ENCODE measurements around the gene CXCL9.
"Not testable (repeated sequence)": the region's sequence is repeated elsewhere in the genome, so short reads cannot be mapped to it uniquely, and the experiment has no call there.

Gene CXCL9

GRCh38 chr4:75968084-75968483 lies 39.2 kb downstream of the CXCL9 start:
- intact Hi-C loops (cut with DNase I): no loop called here
- DNase-seq: no peak

- DNase-seq: no peak
- intact Hi-C loops (cut with DNase I): no loop called here
These were observed 43.8 kb downstream of the CXCL9 start for GRCh38 chr4:75963558-75963957.

GRCh38 chr4:75962072-75962471 lies 45.2 kb downstream of the CXCL9 start:
- intact Hi-C loops (cut with DNase I); DNase-seq: not testable (repeated sequence)

- DNase-seq; intact Hi-C loops (cut with DNase I): not testable (repeated sequence)
These were observed 48.8 kb downstream of the CXCL9 start for GRCh38 chr4:75958546-75958945.

- DNase-seq; intact Hi-C loops (cut with DNase I): not testable (repeated sequence)
These were observed 52.5 kb downstream of the CXCL9 start for GRCh38 chr4:75954811-75955210.

GRCh38 chr4:75953509-75953908 lies 53.8 kb downstream of the CXCL9 start:
- intact Hi-C loops (cut with DNase I): no loop called here

More at GRCh38 chr4:75953509-75953908, 53.8 kb downstream of the CXCL9 start:
- no peak for DNase-seq
